NCI-H1092 treated with DMSO at 0.1 percent for 48 hours (cell line): ENCODE data around the gene CALN1.
"Not testable (repeated sequence)": the region's sequence is repeated elsewhere in the genome, so short reads cannot be mapped to it uniquely, and the experiment has no call there.

Experiments used
- DNase-seq: peaks from one replicate; lab custom pipeline; 2025; lab: John Stamatoyannopoulos, UW

Gene CALN1

GRCh38 chr7:72408966-72409637 is 3.0 kb downstream of the CALN1 start:
- no peak for DNase-seq

DNA sequence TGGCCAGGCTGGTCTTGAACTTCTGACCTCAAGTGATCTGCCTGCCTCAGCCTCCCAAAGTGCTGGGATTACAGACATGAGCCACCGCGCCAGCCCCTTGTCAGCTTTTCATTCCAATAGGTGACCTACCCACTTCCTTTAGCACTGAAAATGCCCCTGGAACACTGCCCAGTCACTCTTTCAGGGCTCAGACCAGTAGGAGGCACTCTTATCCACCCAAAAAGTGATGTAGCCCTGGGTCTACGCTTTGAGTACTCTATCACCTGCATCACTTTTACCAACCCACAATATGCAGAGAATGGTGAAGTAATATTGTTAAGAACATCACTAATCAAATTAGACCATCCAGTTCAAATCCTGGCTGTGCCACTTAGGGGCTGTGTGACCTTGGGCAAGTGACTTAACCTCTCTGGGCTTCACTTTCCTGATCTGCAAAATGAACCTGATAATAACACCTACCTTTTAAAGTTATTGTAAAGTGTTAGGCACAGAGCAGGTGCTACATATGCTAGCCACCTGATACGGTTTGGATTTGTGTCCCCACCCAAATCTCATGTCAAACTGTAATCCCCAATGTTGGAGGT is 5.2 kb downstream of the CALN1 start:
- DNase-seq = no peak

GRCh38 chr7:72405871-72406270 is 6.3 kb downstream of the CALN1 start:
- no peak for DNase-seq

GRCh38 chr7:72405418-72405817 is 6.7 kb downstream of the CALN1 start:
- DNase-seq = no peak

DNA sequence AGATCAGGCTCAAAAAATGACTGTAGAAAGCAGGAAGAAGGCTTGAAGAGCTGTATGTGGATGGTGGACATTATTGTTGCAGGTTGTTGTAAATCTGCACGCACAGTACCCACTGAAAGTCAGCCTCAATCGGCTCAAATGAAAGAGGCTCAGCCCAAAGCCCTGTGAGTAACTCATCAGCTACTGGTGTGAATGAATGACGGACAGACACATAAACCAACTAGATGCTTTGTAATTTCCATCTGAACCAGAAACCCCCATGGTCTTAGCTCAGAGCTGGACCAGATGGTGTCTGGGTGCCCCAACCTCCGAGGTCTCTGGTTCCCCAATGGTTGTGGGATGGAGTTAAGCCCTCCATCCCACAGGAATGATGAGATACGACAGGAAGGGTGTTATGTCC is 7.4 kb downstream of the CALN1 start:
- DNase-seq = no peak

DNA sequence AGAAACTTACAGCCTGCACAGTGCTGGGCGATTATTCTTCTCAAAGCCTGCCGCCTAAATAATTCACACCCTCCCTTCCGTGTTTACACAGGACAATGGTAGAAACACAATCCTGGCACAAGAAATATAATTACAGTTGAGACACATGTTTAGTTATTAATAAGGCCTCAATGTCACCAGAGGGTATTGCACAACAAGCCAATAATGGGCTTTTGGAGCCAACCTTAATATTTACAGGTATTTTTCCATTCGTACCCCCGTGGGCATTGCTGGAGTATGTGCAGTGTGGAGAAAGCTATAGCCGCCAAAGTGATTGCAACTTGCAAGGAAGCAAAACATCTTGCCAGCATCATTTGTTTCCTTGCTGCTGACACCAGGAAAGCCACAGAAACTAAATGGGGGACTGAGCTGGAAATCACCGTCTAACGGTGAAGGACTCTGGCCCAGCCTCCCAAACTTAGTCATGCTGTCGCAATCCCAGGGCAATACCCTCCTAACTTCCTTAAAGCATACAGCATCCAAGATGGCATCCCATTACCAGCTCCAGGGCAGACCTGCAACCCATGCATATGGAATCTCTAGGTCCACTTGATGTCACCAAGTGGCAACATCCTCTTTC is 8.6 kb downstream of the CALN1 start:
- DNase-seq = no peak

- DNase-seq = no peak
Observed at GRCh38 chr7:72394016-72394415, 18.1 kb downstream of the CALN1 start.

DNA sequence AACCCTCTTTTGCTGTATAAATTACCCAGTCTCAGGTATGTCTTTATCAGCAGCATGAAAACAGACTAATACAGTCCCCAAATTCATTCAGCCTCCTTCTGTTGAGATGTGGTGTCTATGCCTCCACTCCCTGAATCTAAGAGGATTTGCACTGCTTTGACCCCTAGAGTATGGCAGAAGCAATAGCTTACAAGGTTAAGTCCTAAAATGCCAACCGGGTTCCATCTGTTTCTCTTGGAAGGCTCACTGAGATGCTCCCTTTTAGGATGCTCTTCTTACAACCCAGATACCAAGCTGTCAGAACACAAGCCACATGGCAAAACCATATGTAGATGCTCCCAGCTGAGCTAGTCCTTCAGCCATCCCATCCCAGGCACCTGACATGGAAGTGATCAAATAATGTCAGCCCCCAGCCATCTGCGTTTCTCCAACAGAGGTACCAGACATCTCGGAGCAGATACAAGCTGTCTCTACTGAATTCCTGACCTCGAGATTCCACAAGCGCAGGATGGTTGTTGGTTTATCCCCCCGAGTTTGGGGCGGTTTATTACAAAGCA is 20.2 kb downstream of the CALN1 start:
- DNase-seq = no peak

- DNase-seq = no peak
Observed at GRCh38 chr7:72386118-72386517, 26.0 kb downstream of the CALN1 start.

DNA sequence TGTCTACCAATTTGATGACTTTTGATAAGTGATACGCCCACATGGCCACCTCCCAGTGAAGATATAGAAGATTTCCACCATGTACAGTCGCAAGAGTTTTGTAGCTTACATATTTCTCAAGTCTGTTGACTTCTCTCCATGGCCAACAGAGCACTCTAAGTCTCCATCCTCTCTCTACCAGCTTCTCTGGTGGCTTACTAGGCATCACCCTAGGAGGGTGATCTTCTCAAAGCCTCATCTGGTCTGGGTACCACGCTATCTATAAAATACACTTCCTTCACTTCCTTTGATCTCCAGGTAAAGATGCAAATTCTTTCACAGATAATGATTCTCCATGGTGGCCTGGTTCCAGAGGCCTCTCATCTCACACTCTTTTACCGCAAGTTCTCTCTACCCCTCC is 49.9 kb downstream of the CALN1 start:
- DNase-seq = no peak

GRCh38 chr7:72345208-72345727 is 66.9 kb downstream of the CALN1 start:
- DNase-seq = no peak

GRCh38 chr7:72343991-72344390 is 68.1 kb downstream of the CALN1 start:
- no peak for DNase-seq

- not testable (repeated sequence) for DNase-seq
Observed at GRCh38 chr7:72343354-72343753, 68.8 kb downstream of the CALN1 start.

GRCh38 chr7:72337390-72338167 is 74.6 kb downstream of the CALN1 start:
- DNase-seq = no peak

DNA sequence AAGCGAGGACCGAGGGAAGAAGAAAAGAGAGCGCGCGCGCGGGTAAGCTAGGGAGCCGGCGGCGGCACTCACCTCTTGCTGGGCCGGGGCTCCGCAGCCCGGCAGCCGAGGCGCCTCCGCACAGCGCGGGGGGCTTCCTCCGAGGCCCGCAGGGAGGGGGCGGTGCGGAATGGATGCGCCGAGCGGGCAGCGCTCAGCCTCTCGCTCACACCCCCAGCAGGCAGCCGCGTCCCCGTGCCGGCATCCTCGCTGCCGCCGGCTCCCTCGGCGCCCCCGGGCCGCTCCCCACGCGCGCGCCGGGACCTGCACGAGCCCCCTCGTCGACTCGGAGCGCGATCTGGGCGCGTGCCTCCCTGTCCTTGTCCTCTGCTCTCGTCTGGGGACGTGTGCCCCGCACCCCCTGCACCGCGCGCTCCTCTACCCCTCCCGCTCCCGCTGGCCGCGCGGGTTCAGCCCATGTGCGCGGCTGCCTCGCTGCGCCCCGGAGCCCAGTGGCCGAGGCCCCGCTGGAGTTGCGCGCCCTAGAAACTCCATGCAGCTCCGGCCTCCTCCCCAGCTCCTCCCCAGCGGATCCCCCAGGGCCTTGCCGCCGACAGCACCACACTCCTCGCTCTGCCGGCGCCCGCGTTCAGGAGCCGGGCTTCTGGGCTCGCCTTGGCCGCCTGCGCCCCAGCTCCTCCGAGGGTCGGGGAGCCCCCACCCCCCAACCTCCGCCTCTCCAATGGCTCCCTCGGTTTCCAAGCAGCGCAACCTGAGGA is 75.3 kb downstream of the CALN1 start:
- DNase-seq = no peak

DNA sequence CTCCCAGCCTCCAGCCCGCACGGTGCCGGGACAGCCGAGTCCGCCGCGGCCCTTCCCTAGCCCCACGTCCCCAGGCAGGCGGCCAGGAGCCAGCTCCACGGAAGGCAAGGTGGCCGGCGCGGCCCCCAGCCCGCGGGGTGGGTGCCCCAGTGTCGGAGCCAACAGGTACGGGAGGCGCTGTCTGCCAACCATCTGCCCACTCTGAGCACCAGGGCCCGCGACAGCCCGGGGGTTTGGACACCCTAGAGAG is 75.8 kb downstream of the CALN1 start:
- no peak for DNase-seq

DNA sequence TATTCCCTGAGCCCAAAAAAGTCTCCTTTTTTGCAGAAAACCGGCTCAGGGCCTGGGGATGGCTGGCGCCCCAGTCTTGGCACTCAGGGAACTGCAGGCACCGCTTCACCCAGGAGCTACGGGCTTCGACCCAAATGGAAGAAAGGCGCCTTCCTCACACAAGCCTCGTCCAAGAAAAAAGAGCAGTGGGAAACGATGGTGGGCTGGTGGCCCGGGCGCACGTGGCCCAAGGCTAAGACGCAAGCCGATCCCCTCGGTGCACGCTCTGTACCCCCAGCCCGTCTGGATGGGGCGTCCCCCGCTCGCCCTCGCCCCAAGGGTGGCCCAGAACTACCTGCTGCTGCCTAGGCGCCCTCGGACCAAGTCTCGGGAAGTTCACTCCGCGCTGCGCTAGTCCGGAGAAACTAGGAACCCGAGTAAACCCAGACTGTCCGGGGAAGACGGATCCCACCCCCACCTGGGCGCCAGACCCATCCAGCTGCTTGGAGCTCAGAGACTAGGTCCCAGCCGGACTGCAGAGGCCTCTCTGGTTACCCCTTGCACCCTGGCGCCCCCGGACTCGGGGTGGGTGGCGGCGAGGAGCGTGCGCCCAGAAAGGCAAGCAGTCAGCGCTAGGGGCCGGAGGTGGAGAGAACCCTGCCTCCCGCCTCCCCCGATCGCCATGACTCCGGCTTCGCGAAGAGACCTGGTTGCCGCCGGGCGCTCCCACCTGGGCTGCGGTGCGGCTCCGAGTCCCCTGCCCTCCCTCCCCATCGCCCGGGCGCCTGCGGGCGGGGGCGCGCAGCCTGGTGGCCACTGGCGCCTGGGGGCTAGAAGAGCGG is 76.4 kb downstream of the CALN1 start:
- DNase-seq = no peak

DNA sequence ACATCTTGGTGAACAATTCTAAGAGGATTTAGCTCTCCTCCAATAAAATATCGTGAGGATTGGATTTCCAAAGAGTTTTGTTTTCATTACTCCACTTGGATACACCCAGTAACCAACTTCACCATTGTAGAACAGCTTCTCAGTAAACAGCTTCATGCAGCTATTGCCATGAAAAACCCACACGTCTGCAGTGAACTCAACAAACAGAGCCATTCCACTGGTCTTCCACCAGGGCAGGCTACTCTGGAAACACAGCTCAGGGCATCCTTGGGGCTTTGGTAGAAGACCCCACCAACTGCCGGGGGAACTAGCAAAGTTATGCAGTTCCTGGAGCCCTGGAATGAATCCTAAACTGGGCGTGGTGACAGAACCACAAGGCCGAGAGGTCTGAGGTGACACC is 77.4 kb downstream of the CALN1 start:
- no peak for DNase-seq

GRCh38 chr7:72334066-72334465 is 78.1 kb downstream of the CALN1 start:
- no peak for DNase-seq

- DNase-seq = no peak
Observed at GRCh38 chr7:72326811-72327210, 85.3 kb downstream of the CALN1 start.

DNA sequence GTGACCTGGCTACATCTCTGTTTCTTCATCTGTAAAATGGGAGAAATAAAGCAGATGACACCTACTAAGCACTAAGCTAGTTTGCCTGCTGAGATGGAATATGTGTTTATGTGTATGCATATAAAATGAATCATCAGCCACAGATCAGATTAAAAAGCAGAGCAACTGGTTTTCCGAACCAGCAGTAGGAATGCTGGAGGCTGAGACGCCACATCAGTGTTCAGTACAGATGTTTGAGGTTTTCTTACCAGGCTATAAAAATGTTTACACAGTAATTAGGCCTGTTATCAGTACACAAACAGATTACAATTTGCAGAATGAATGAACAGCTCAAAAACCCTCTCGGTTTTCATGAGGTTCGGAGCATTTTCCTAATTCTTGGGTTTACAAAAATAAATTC is 85.8 kb downstream of the CALN1 start:
- DNase-seq = no peak
